B cell (primary cell): ENCODE results near the gene STOML1. TPM values are rescaled to one million over a fixed set of nuclear protein-coding genes. Genes with fewer than 3 reads are reported as not detected.

ENCODE experiments used
- ATAC-seq: fragments of 200-7000 bp; cut with Tn5 transposase; one replicate; pipeline ENCODE4 v1.10.0; 2021; ENCODE audit warnings: low read depth, mild to moderate bottlenecking, moderate number of reproducible peaks, moderate library complexity
- CTCF ChIA-PET: fragments of 350-600 bp; sonication (Branson Sonifier 250); formaldehyde crosslinking; loops from one replicate; lab custom pipeline; 2021; ENCODE audit warnings: antibody characterized with exemption, inconsistent platforms; lab: Charles Lee
- POLR2A ChIA-PET: fragments of 350-600 bp; sonication (Branson Sonifier 250); formaldehyde crosslinking; loops from one replicate; lab custom pipeline; 2021; ENCODE audit warnings: antibody characterized with exemption; lab: Charles Lee
- DNase-seq: peaks from one replicate; pipeline ENCODE4 v3.0.0; 2013
- H2AFZ ChIP-seq: 2 replicates; pipeline ENCODE4 v1.6.1; 2012; ENCODE audit warnings: mild to moderate bottlenecking, low read depth, low read length; ENCODE audit not compliant: insufficient read depth, poor library complexity, severe bottlenecking
- H3K27ac ChIP-seq, 2 donors: 1 replicate in 1 of 2; 2 replicates in 1 of 2; pipeline ENCODE4 v1.5.1; 2012 to 2013; ENCODE audit warnings: low read length in 2 of 2, mild to moderate bottlenecking in 2 of 2, moderate library complexity in 1 of 2
- H3K27me3 ChIP-seq, 4 experiments: fragments of 200-600 bp in 1 of 4; sonication (generic) in 1 of 4; replicated peaks in 1 of 4; 1 replicate in 2 of 4; 2 replicates in 2 of 4; pipeline versions ENCODE4 v1.6.1 to v1.7.0; 2013 to 2016; ENCODE audit warnings: low read length in 3 of 4, mild to moderate bottlenecking in 2 of 4, mixed read lengths in 1 of 4, moderate library complexity in 1 of 4; ENCODE audit not compliant: insufficient read depth in 4 of 4, control insufficient read depth in 3 of 4; ENCODE audit errors: control extremely low read depth in 1 of 4
- H3K36me3 ChIP-seq, 2 experiments: replicated peaks in 1 of 2; 1 replicate in 1 of 2; 2 replicates in 1 of 2; pipeline versions ENCODE4 v1.6.1 to v1.7.1; 2013; ENCODE audit warnings: low read length in 1 of 2; ENCODE audit not compliant: insufficient read depth in 2 of 2, control insufficient read depth in 1 of 2; ENCODE audit errors: control extremely low read depth in 1 of 2, extremely low read depth in 1 of 2
- H3K4me1 ChIP-seq, 2 donors: fragments of 200-600 bp in 1 of 2; sonication (generic) in 1 of 2; 1 replicate in 1 of 2; 2 replicates in 1 of 2; pipeline versions ENCODE4 v1.5.1 to v1.6.1; 2013 to 2017; ENCODE audit warnings: low read length in 2 of 2; ENCODE audit not compliant: control insufficient read depth in 2 of 2, insufficient read depth in 2 of 2
- H3K4me2 ChIP-seq: replicated peaks from 2 replicates; pipeline ENCODE3; 2012; ENCODE audit warnings: mild to moderate bottlenecking, low read depth, low read length; ENCODE audit not compliant: poor library complexity, severe bottlenecking
- H3K4me3 ChIP-seq, 5 experiments: fragments of 200-600 bp in 1 of 5; sonication (generic) in 1 of 5; 1 replicate in 3 of 5; 2 replicates in 2 of 5; pipeline versions ENCODE4 v1.5.1 to v1.7.0; 2011 to 2016; ENCODE audit warnings: low read length in 4 of 5, mild to moderate bottlenecking in 4 of 5, low read depth in 2 of 5, control low read depth in 1 of 5, moderate library complexity in 1 of 5; ENCODE audit not compliant: insufficient read depth in 1 of 5; ENCODE audit errors: control extremely low read depth in 1 of 5, extremely low read depth in 1 of 5
- H3K79me2 ChIP-seq: fragments of 200-600 bp; sonication (generic); one replicate; pipeline ENCODE4 v1.6.0; 2016; ENCODE audit warnings: low read length; ENCODE audit not compliant: control insufficient read depth, insufficient read depth
- H3K9ac ChIP-seq: fragments of 200-600 bp; sonication (generic); 2 replicates; pipeline ENCODE4 v1.6.1; 2017; ENCODE audit warnings: mild to moderate bottlenecking, low read length, moderate library complexity
- H3K9me3 ChIP-seq, 3 donors: one replicate each; pipeline versions ENCODE4 v1.6.1 to v1.7.1; 2013; ENCODE audit warnings: low read length in 2 of 3; ENCODE audit not compliant: control insufficient read depth in 2 of 3, insufficient read depth in 1 of 3; ENCODE audit errors: control extremely low read depth in 1 of 3
- H4K20me1 ChIP-seq: 2 replicates; pipeline ENCODE4 v1.6.0; 2012; ENCODE audit warnings: mild to moderate bottlenecking, low read length; ENCODE audit not compliant: insufficient read depth, control insufficient read depth, poor library complexity, severe bottlenecking
- H3K27ac Mint-ChIP-seq: one replicate; pipeline ENCODE4 v1.8.0; 2021; ENCODE audit warnings: mixed read lengths
- H3K27me3 Mint-ChIP-seq: one replicate; pipeline ENCODE4 v1.8.0; 2021; ENCODE audit warnings: mixed read lengths
- H3K4me1 Mint-ChIP-seq: one replicate; pipeline ENCODE4 v1.8.0; 2021; ENCODE audit warnings: mixed read lengths
- H3K4me3 Mint-ChIP-seq: one replicate; pipeline ENCODE4 v1.8.0; 2021; ENCODE audit warnings: mixed read lengths
- H3K9me3 Mint-ChIP-seq: one replicate; pipeline ENCODE4 v1.8.0; 2022; ENCODE audit warnings: mixed read lengths; ENCODE audit not compliant: insufficient read depth
- EZH2 ChIP-seq: IDR thresholded peaks from 2 replicates; pipeline ENCODE4 v1.6.1; 2012; ENCODE audit warnings: borderline replicate concordance, low read depth, mild to moderate bottlenecking, moderate library complexity, low read length; ENCODE audit not compliant: insufficient read depth, poor library complexity, severe bottlenecking
- WGBS: methylation state at CpG from one replicate; pipeline ENCODE4 v1.1.5; 2013; ENCODE audit warnings: missing lambda C conversion rate; ENCODE audit not compliant: insufficient coverage; 5-methylcytosine and 5-hydroxymethylcytosine counted together
- intact Hi-C: fragments of 100-400 bp; cut with micrococcal nuclease; formaldehyde crosslinking; loops from one replicate; pipeline ENCODE4 v1.10.0; 2022
- polyA plus RNA-seq: library from polyadenylated mRNA; depleted of rRNA; stranded (reverse); fragments of >200 nt; gene quantifications from 2 replicates; pipeline ENCODE4 v1.2.3, GENCODE V29; 2012
- total RNA-seq, 2 donors: library from RNA; stranded (reverse); fragments of 120-200 nt in 1 of 2; gene quantifications; 1 replicate in 1 of 2; 2 replicates in 1 of 2; pipeline versions ENCODE4 v1.2.3 to v1.2.4, GENCODE V29; 2013 to 2022
- TF ChIP-seq, protein P1 (sequence below): fragments of 200-600 bp; IDR thresholded peaks from one replicate; pipeline ENCODE4 v1.8.0; 2022; ENCODE audit warnings: antibody characterized with exemption, mild to moderate bottlenecking

STOML1 gene
- total and polyA plus RNA-seq, 2 donors (not counting 1 experiment from before 2014, with no cell fraction given), result 6.2 to 11.3 TPM

DNA sequence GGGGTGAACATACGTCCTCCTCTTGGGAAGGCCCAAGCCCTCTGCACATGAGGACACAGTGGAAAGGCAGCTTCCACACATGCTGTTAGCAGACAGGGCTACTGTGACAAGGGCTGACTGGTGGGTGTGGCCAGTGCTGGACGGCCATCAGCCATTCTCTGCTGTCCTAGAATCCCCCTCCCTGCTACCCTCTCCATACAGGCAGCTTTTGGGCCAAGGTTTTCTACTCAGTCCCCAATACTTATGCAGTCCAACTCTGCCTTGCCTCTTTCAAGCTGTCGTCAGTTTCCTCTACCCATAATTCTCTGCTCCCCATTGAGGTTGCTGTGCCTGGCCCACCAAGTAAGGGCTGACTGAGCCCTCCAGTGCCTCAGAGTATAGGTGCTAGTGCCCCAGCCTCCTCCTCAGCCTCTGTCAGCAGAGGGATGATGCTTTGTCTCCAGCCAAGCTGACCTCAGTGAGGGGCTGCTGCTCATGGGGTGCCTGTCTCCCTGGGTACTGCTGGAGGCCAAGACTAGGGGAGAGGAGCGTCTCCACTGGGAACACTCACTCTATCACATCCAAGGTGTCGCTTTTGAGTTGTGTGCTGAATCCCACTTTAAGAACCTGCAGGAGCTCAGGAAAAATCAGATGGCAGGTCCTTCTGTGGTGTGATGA lies 63.0 kb downstream of the STOML1 start:
- no peaks in the 10 kb centered on the region for H3K36me3 ChIP-seq
- no peaks in the 10 kb centered on the region for H4K20me1 ChIP-seq
- no peak overlapping the region for H3K27ac ChIP-seq
- peaks cover 6 to 11% of the 10 kb centered on the region in 2 donors for H3K4me1 ChIP-seq
- intact Hi-C loops, result no loop called here
- no peak overlapping the region for H2AFZ ChIP-seq
- Mint-ChIP-seq H3K4me3 (peak overlapping the region; percentile 35), H3K27ac (no peak overlapping the region), H3K27me3 (peaks cover 31% of the 10 kb centered on the region), H3K9me3 (no peaks in the 10 kb centered on the region), H3K4me1 (peaks cover 7% of the 10 kb centered on the region)
- no peak overlapping the region for H3K4me2 ChIP-seq
- TF ChIP-seq EZH2, result no peak
- TF ChIP-seq, protein P1, sequence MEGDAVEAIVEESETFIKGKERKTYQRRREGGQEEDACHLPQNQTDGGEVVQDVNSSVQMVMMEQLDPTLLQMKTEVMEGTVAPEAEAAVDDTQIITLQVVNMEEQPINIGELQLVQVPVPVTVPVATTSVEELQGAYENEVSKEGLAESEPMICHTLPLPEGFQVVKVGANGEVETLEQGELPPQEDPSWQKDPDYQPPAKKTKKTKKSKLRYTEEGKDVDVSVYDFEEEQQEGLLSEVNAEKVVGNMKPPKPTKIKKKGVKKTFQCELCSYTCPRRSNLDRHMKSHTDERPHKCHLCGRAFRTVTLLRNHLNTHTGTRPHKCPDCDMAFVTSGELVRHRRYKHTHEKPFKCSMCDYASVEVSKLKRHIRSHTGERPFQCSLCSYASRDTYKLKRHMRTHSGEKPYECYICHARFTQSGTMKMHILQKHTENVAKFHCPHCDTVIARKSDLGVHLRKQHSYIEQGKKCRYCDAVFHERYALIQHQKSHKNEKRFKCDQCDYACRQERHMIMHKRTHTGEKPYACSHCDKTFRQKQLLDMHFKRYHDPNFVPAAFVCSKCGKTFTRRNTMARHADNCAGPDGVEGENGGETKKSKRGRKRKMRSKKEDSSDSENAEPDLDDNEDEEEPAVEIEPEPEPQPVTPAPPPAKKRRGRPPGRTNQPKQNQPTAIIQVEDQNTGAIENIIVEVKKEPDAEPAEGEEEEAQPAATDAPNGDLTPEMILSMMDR, result no peak
- H3K9ac ChIP-seq, result no peak overlapping the region
- peaks cover 0 to 62% (median 16%) of the 10 kb centered on the region in 4 experiments for H3K27me3 ChIP-seq
- WGBS, result 74% methylated on average over 3 of the region's 5 CpGs
- no peak overlapping the region for H3K4me3 ChIP-seq
- ATAC-seq (no peak), DNase-seq (no peak)
- ChIA-PET POLR2A (no interaction called here), CTCF (no interaction called here)
- H3K9me3 ChIP-seq, result peaks cover 0 to 5% (median 0%) of the 10 kb centered on the region in 3 donors
- no peaks in the 10 kb centered on the region for H3K79me2 ChIP-seq

Other genes with a start within 250 kb of the STOML1 start
- gene INSYN1, start 238.9 kb downstream of the STOML1 start, total RNA-seq, result not detected in 2 replicates
- not detected in 2 replicates for gene INSYN1, start 238.9 kb downstream of the STOML1 start, polyA plus RNA-seq
- not detected in 2 replicates for gene TBC1D21, start 118.7 kb downstream of the STOML1 start, total RNA-seq
- gene TBC1D21, start 118.7 kb downstream of the STOML1 start, polyA plus RNA-seq, result not detected in 2 replicates
- 0.49 and 0.61 TPM in 2 replicates for gene LOXL1, start 65.8 kb downstream of the STOML1 start, total RNA-seq
- gene LOXL1, start 65.8 kb downstream of the STOML1 start, polyA plus RNA-seq, result 0.21 and 0.46 TPM in 2 replicates
- 66.3 and 67.4 TPM in 2 replicates for gene PML, start 2.4 kb upstream of the STOML1 start, total RNA-seq
- 59.2 and 59.6 TPM in 2 replicates for gene PML, start 2.4 kb upstream of the STOML1 start, polyA plus RNA-seq
- 1.0 TPM in 1 of 2 replicates, not detected in the other for gene GOLGA6A, start 90.3 kb upstream of the STOML1 start, total RNA-seq
- gene GOLGA6A, start 90.3 kb upstream of the STOML1 start, polyA plus RNA-seq, result 0.31 TPM in 1 of 2 replicates, not detected in the other
- gene ISLR2, start 138.3 kb upstream of the STOML1 start, total RNA-seq, result not detected in 2 replicates
- not detected in 2 replicates for gene ISLR2, start 138.3 kb upstream of the STOML1 start, polyA plus RNA-seq
- not detected in 2 replicates for gene ISLR, start 181.4 kb upstream of the STOML1 start, total RNA-seq
- gene ISLR, start 181.4 kb upstream of the STOML1 start, polyA plus RNA-seq, result not detected in 2 replicates
- not detected in 2 replicates for gene STRA6, start 210.5 kb upstream of the STOML1 start, total RNA-seq
- not detected in 2 replicates for gene STRA6, start 210.5 kb upstream of the STOML1 start, polyA plus RNA-seq
- not detected in 2 replicates for gene CCDC33, start 244.0 kb upstream of the STOML1 start, total RNA-seq
- not detected in 2 replicates for gene CCDC33, start 244.0 kb upstream of the STOML1 start, polyA plus RNA-seq